HEK293 (cell line): Measurements from ENCODE around the gene CSNK1G2.

ENCODE experiments used
- CTCF ChIA-PET: fragments of 350-600 bp; formaldehyde crosslinking; extraction: SDS; loops from one replicate; lab custom pipeline; 2021; ENCODE audit warnings: antibody characterized with exemption; lab: Yijun Ruan, JAX
- POLR2A ChIA-PET: fragments of 300-600 bp; formaldehyde crosslinking; extraction: SDS; loops from one replicate; lab custom pipeline; 2020; ENCODE audit warnings: antibody characterized with exemption, inconsistent platforms; lab: Yijun Ruan, JAX
- H3K27ac ChIP-seq: fragments of 200-500 bp; sonication (Bioruptor generic); 2 replicates; pipeline ENCODE4 v1.5.1; 2014; ENCODE audit warnings: low read depth, low read length, control low read depth, inconsistent platforms; ENCODE audit errors: extremely low read depth
- H3K36me3 ChIP-seq, 2 experiments: fragments of 200-500 bp in 1 of 2; sonication (Bioruptor generic) in 1 of 2; 1 replicate in 1 of 2; 2 replicates in 1 of 2; pipeline ENCODE4 v1.5.1; 2014 to 2017; ENCODE audit warnings: inconsistent platforms in 2 of 2, low read length in 2 of 2; ENCODE audit not compliant: control insufficient read depth in 2 of 2, insufficient read depth in 1 of 2
- H3K4me1 ChIP-seq: fragments of 200-500 bp; sonication (Bioruptor generic); 2 replicates; pipeline ENCODE4 v1.5.1; 2014; ENCODE audit warnings: mild to moderate bottlenecking, low read length, inconsistent platforms; ENCODE audit not compliant: control insufficient read depth, insufficient read depth
- H3K4me3 ChIP-seq: 2 replicates; pipeline ENCODE4 v1.5.1; 2011; ENCODE audit warnings: low read depth, mild to moderate bottlenecking, control low read depth, low read length, moderate library complexity
- H3K9me3 ChIP-seq: fragments of 200-500 bp; sonication (Bioruptor generic); 2 replicates; pipeline ENCODE4 v1.5.1; 2014; ENCODE audit warnings: low read depth, low read length, inconsistent platforms; ENCODE audit not compliant: control insufficient read depth, insufficient read depth
- AEBP2 ChIP-seq: fragments of 450-650 bp; formaldehyde crosslinking; IDR thresholded peaks from 2 replicates; pipeline ENCODE4 v1.5.1; 2016; ENCODE audit warnings: missing biosample characterization, missing genetic modification characterization, borderline replicate concordance
- ELK4 ChIP-seq: IDR thresholded peaks from 2 replicates; pipeline ENCODE4 v1.6.1; 2011; ENCODE audit warnings: mild to moderate bottlenecking, low read depth, low read length, borderline replicate concordance
- GLIS1 ChIP-seq: fragments of 450-650 bp; formaldehyde crosslinking; IDR thresholded peaks from 2 replicates; pipeline ENCODE4 v1.5.1; 2016; ENCODE audit warnings: missing biosample characterization, missing genetic modification characterization
- OSR2 ChIP-seq: fragments of 450-650 bp; formaldehyde crosslinking; IDR thresholded peaks from 2 replicates; pipeline ENCODE4 v1.5.1; 2016; ENCODE audit warnings: missing biosample characterization, missing genetic modification characterization
- REST ChIP-seq: fragments of 450-650 bp; formaldehyde crosslinking; IDR thresholded peaks from 2 replicates; pipeline ENCODE4 v1.5.1; 2016; ENCODE audit warnings: missing biosample characterization, missing genetic modification characterization
- SP3 ChIP-seq: fragments of 450-650 bp; formaldehyde crosslinking; IDR thresholded peaks from 2 replicates; pipeline ENCODE4 v1.5.1; 2016; ENCODE audit warnings: missing biosample characterization, missing genetic modification characterization
- YY2 ChIP-seq: fragments of 450-650 bp; formaldehyde crosslinking; IDR thresholded peaks from 2 replicates; pipeline ENCODE4 v1.5.1; 2016; ENCODE audit warnings: missing biosample characterization, missing genetic modification characterization
- ZBTB21 ChIP-seq: fragments of 450-650 bp; formaldehyde crosslinking; IDR thresholded peaks from 2 replicates; pipeline ENCODE4 v1.5.1; 2017; ENCODE audit warnings: missing biosample characterization, missing genetic modification characterization
- ZFHX2 ChIP-seq: fragments of 450-650 bp; formaldehyde crosslinking; conservative IDR thresholded peaks from 2 replicates; pipeline ENCODE4 v1.5.1; 2016; ENCODE audit warnings: missing biosample characterization, missing genetic modification characterization
- ZFP37 ChIP-seq: fragments of 450-650 bp; formaldehyde crosslinking; IDR thresholded peaks from 2 replicates; pipeline ENCODE4 v1.5.1; 2016; ENCODE audit warnings: missing biosample characterization, missing genetic modification characterization
- ZNF10 ChIP-seq: fragments of 450-650 bp; formaldehyde crosslinking; IDR thresholded peaks from 2 replicates; pipeline ENCODE4 v1.5.1; 2017; ENCODE audit warnings: missing biosample characterization, missing genetic modification characterization
- ZNF114 ChIP-seq: fragments of 450-650 bp; formaldehyde crosslinking; IDR thresholded peaks from 2 replicates; pipeline ENCODE4 v1.5.0; 2017; ENCODE audit warnings: missing biosample characterization, missing genetic modification characterization
- ZNF169 ChIP-seq: fragments of 450-650 bp; formaldehyde crosslinking; IDR thresholded peaks from 2 replicates; pipeline ENCODE4 v1.5.1; 2016; ENCODE audit warnings: missing biosample characterization, missing genetic modification characterization
- ZNF184 ChIP-seq: fragments of 450-650 bp; IDR thresholded peaks from 2 replicates; pipeline ENCODE4 v1.5.1; 2018; ENCODE audit warnings: missing biosample characterization, mild to moderate bottlenecking, missing genetic modification characterization
- ZNF202 ChIP-seq: fragments of 450-650 bp; formaldehyde crosslinking; IDR thresholded peaks from 2 replicates; pipeline ENCODE4 v1.5.1; 2016; ENCODE audit warnings: missing biosample characterization, missing genetic modification characterization, borderline replicate concordance
- ZNF223 ChIP-seq: fragments of 450-650 bp; formaldehyde crosslinking; IDR thresholded peaks from 2 replicates; pipeline ENCODE4 v1.5.1; 2016; ENCODE audit warnings: missing biosample characterization, missing genetic modification characterization
- ZNF274 ChIP-seq, 2 experiments: fragments of 200-500 bp in 1 of 2; fragments of 450-650 bp in 1 of 2; sonication (Bioruptor generic) in 1 of 2; formaldehyde crosslinking in 1 of 2; IDR thresholded peaks; 2 replicates each; pipeline versions ENCODE4 v1.5.1 to v1.6.1; 2014 to 2016; ENCODE audit warnings: borderline replicate concordance in 1 of 2, inconsistent platforms in 1 of 2, low read length in 1 of 2, missing biosample characterization in 1 of 2, missing genetic modification characterization in 1 of 2
- ZNF311 ChIP-seq: fragments of 450-650 bp; formaldehyde crosslinking; IDR thresholded peaks from 2 replicates; pipeline ENCODE4 v1.5.1; 2017; ENCODE audit warnings: missing biosample characterization, missing genetic modification characterization, borderline replicate concordance
- ZNF416 ChIP-seq: fragments of 450-650 bp; formaldehyde crosslinking; IDR thresholded peaks from 2 replicates; pipeline ENCODE4 v1.5.1; 2016; ENCODE audit warnings: missing biosample characterization, missing genetic modification characterization
- ZNF48 ChIP-seq: fragments of 450-650 bp; formaldehyde crosslinking; IDR thresholded peaks from 2 replicates; pipeline ENCODE4 v1.5.1; 2016; ENCODE audit warnings: missing biosample characterization, missing genetic modification characterization
- ZNF514 ChIP-seq: fragments of 450-650 bp; formaldehyde crosslinking; IDR thresholded peaks from 2 replicates; pipeline ENCODE4 v1.5.1; 2016; ENCODE audit warnings: missing biosample characterization, missing genetic modification characterization
- ZNF555 ChIP-seq: fragments of 450-650 bp; formaldehyde crosslinking; conservative IDR thresholded peaks from 2 replicates; pipeline ENCODE4 v1.5.1; 2017; ENCODE audit warnings: missing biosample characterization, mild to moderate bottlenecking, missing genetic modification characterization, inconsistent platforms
- ZNF561 ChIP-seq: fragments of 450-650 bp; IDR thresholded peaks from 2 replicates; pipeline ENCODE4 v1.5.1; 2018; ENCODE audit warnings: missing biosample characterization, missing genetic modification characterization, borderline replicate concordance
- ZNF596 ChIP-seq: fragments of 450-650 bp; IDR thresholded peaks from 2 replicates; pipeline ENCODE4 v1.5.0; 2018; ENCODE audit warnings: missing biosample characterization, mild to moderate bottlenecking, missing genetic modification characterization, moderate library complexity
- ZNF660 ChIP-seq: fragments of 450-650 bp; IDR thresholded peaks from 2 replicates; pipeline ENCODE4 v1.5.1; 2018; ENCODE audit warnings: missing biosample characterization, mild to moderate bottlenecking, missing genetic modification characterization
- ZNF701 ChIP-seq: fragments of 450-650 bp; formaldehyde crosslinking; IDR thresholded peaks from 2 replicates; pipeline ENCODE4 v1.5.1; 2016; ENCODE audit warnings: missing biosample characterization, missing genetic modification characterization
- ZNF791 ChIP-seq: fragments of 450-650 bp; formaldehyde crosslinking; IDR thresholded peaks from 2 replicates; pipeline ENCODE4 v1.5.1; 2016; ENCODE audit warnings: missing biosample characterization, missing genetic modification characterization
- ZNF830 ChIP-seq: fragments of 450-650 bp; IDR thresholded peaks from 2 replicates; pipeline ENCODE4 v1.5.0; 2018; ENCODE audit warnings: missing biosample characterization, missing genetic modification characterization, low read depth, mild to moderate bottlenecking, moderate library complexity

Gene CSNK1G2

GRCh38 chr19:1932395-1932794, 8.6 kb upstream of the CSNK1G2 start (continued):
- TF ChIP-seq ELK4 = no peak
- TF ChIP-seq ZNF169 (tag by site-specific recombination) = no peak
- TF ChIP-seq ZNF416 = no peak
- no peak for TF ChIP-seq REST (tag by site-specific recombination)
- no peak for TF ChIP-seq ZNF114 (tag by site-specific recombination)
- TF ChIP-seq ZFP37 (tag by site-specific recombination) = no peak
- no peak for TF ChIP-seq ZNF791 (tag by site-specific recombination)
- TF ChIP-seq ZFHX2 (tag by site-specific recombination) = no peak
- TF ChIP-seq ZNF10 = no peak
- TF ChIP-seq ZNF596 = no peak
- TF ChIP-seq ZBTB21 (tag by site-specific recombination) = no peak
- no peak for TF ChIP-seq ZNF514 (tag by site-specific recombination)
- TF ChIP-seq ZNF311 (tag by site-specific recombination) = no peak
- TF ChIP-seq, all 188 proteins: peak for 0

- Histone ChIP-seq H3K27ac (no peak overlapping the region), H3K9me3 (no peaks in the 10 kb centered on the region), H3K4me1 (no peaks in the 10 kb centered on the region), H3K36me3 (no peaks in the 10 kb centered on the region), H3K4me3 (no peak overlapping the region)
- CTCF ChIA-PET = interaction anchor here (0.7 kb wide), 1 partner anchor 340 kb away, joined by 3 read pairs; no protein-coding TSS in a partner anchor
- TF ChIP-seq ZNF274 (IDR thresholded peaks at IDR 0.05; ENCODE audit: low read length) (no peak), ZNF274 (tag by site-specific recombination; IDR thresholded peaks at IDR 0.05; ENCODE audit: borderline replicate concordance) (no peak), ZNF48 (tag by site-specific recombination) (no peak), OSR2 (no peak), ZNF701 (tag by site-specific recombination) (no peak), ZNF202 (tag by site-specific recombination) (no peak), ZNF660 (tag by site-specific recombination) (no peak), AEBP2 (tag by site-specific recombination) (no peak), ZNF311 (tag by site-specific recombination) (no peak), ZNF223 (tag by site-specific recombination) (no peak), SP3 (no peak), ZNF555 (tag by site-specific recombination) (no peak), GLIS1 (tag by site-specific recombination) (no peak), YY2 (tag by site-specific recombination) (no peak), ZNF561 (tag by site-specific recombination) (no peak), ZNF830 (no peak), ZNF791 (tag by site-specific recombination) (no peak), ZNF184 (tag by site-specific recombination) (no peak)
- TF ChIP-seq, all 188 proteins: peak for 0
- POLR2A ChIA-PET = no interaction called here
Measured at GRCh38 chr19:1933244-1933643, 7.7 kb upstream of the CSNK1G2 start.
